Transverse colon (tissue), 4 donors: ENCODE data around the gene ZNF79.

Source experiments
- CTCF ChIP-seq, 5 experiments: fragments of 200-600 bp in 3 of 5; fragments of 450-650 bp in 2 of 5; sonication (generic) in 3 of 5; IDR thresholded peaks; 1 replicate in 2 of 5; 2 replicates in 3 of 5; pipeline ENCODE4 v1.5.1; 2016 to 2017; ENCODE audit warnings: antibody characterized with exemption in 5 of 5, inconsistent platforms in 3 of 5, mild to moderate bottlenecking in 2 of 5, moderate library complexity in 1 of 5
- POLR2A ChIP-seq: fragments of 450-650 bp; IDR thresholded peaks from one replicate; pipeline ENCODE4 v1.6.1; 2016; ENCODE audit warnings: antibody characterized with exemption, mild to moderate bottlenecking, moderate library complexity
- POLR2AphosphoS5 ChIP-seq, 3 donors: sonication (generic); formaldehyde crosslinking; IDR thresholded peaks; one replicate each; pipeline ENCODE4 v1.6.1; 2016; ENCODE audit warnings: antibody characterized with exemption in 3 of 3

DNA sequence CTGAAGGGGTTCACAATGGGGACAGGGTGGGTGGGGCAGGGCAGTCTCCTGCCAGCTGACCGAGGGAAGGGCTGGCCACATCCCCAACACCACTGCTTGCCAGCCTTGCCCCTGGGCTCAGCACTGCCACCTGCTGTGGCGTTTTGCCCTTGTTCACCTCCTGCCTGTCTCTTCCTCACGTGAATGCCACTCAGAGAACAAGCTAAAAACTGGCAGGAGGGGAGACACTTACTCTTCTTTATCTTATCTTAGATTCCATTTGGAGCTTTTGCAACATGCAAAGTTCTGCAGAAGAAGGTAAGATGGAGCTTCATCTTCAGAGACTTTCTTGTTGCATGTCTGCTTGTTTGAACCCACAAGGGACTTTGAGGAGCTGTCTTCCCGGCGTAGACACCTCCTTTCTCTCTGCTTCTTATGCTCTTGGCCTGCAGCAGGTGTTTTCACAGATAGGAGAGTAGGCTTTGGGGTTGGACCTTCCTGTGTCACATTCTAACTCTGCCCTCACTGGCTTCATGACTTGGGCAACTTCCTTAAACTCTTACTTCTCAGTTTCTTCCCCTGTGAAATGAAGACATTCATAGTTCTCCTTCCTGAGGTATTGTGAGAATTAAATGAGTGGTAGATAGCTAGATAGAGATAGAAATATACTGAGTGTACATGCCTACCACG is 31.3 kb downstream of the ZNF79 start:
- TF ChIP-seq CTCF (IDR thresholded peaks at IDR 0.05) (peak; percentile 24 to 51 (median 33)), POLR2A (no peak), POLR2AphosphoS5 (IDR thresholded peaks at IDR 0.05) (no peak)
